ENCODE measurements around the gene PILRA. TPM values are rescaled to one million over a fixed set of nuclear protein-coding genes. Genes with fewer than 3 reads are reported as not detected.
A peak's percentile ranks its signal among the peaks of the same experiment; 100 is the strongest.
"Not testable (repeated sequence)": the region's sequence is repeated elsewhere in the genome, so short reads cannot be mapped to it uniquely, and the experiment has no call there.

PILRA gene
- total RNA-seq, 2 donors from 2014 or later = 5.0 to 8.5 TPM

GRCh38 chr7:100372694-100373093, 593 bp upstream of the PILRA start:
- no peak for ATAC-seq (ENCODE audit: insufficient number of reproducible peaks, low FRiP score, low read depth)
- TF ChIP-seq CTCF (IDR thresholded peaks at IDR 0.05) = no peak
- Histone ChIP-seq H3K4me3 (no peak overlapping the region), H3K4me1 (ENCODE audit: control insufficient read depth in 1 of 2, low read depth in 2 of 2) (no peaks in the 10 kb centered on the region), H3K36me3 (peaks cover 3% of the 10 kb centered on the region), H3K27ac (peak overlapping the region in 1 of 2 donors; percentile 52), H3K27me3 (replicated peaks; ENCODE audit: insufficient read depth) (no peaks in the 10 kb centered on the region), H3K9me3 (no peaks in the 10 kb centered on the region)
- no peak for DNase-seq (ENCODE audit: low spot score)

GRCh38 chr7:100373870-100374598, 747 bp downstream of the PILRA start:
- peak overlapping the region in 1 of 2 donors; percentile 37 for H3K27ac ChIP-seq
- H3K4me1 ChIP-seq (ENCODE audit: control insufficient read depth in 1 of 2, low read depth in 2 of 2); H3K36me3 ChIP-seq; ATAC-seq (ENCODE audit: insufficient number of reproducible peaks, low FRiP score, low read depth); DNase-seq (ENCODE audit: low spot score); H3K9me3 ChIP-seq; H3K27me3 ChIP-seq (replicated peaks; ENCODE audit: insufficient read depth): not testable (repeated sequence)
- peak overlapping the region; percentile 45 for H3K4me3 ChIP-seq

- no peaks in the 10 kb centered on the region for H3K4me1 ChIP-seq (ENCODE audit: control insufficient read depth in 1 of 2, low read depth in 2 of 2)
- no peak for TF ChIP-seq CTCF (IDR thresholded peaks at IDR 0.05)
- H3K9me3 ChIP-seq = no peaks in the 10 kb centered on the region
- no peaks in the 10 kb centered on the region for H3K27me3 ChIP-seq (replicated peaks; ENCODE audit: insufficient read depth)
- DNase-seq (ENCODE audit: low spot score) (no peak), ATAC-seq (ENCODE audit: insufficient number of reproducible peaks, low FRiP score, low read depth) (no peak)
- H3K4me3 ChIP-seq = peak overlapping the region; percentile 45
- no peak overlapping the region for H3K27ac ChIP-seq
- no peaks in the 10 kb centered on the region for H3K36me3 ChIP-seq
These were observed 1.3 kb downstream of the PILRA start for GRCh38 chr7:100374601-100375000.

- Histone ChIP-seq H3K4me1 (ENCODE audit: control insufficient read depth in 1 of 2, low read depth in 2 of 2) (no peaks in the 10 kb centered on the region), H3K9me3 (no peaks in the 10 kb centered on the region), H3K36me3 (no peaks in the 10 kb centered on the region), H3K27ac (no peak overlapping the region), H3K27me3 (replicated peaks; ENCODE audit: insufficient read depth) (no peaks in the 10 kb centered on the region), H3K4me3 (no peak overlapping the region)
- no peak for ATAC-seq (ENCODE audit: insufficient number of reproducible peaks, low FRiP score, low read depth)
- TF ChIP-seq CTCF (IDR thresholded peaks at IDR 0.05) = no peak
- no peak for DNase-seq (ENCODE audit: low spot score)
These were observed 2.8 kb downstream of the PILRA start for GRCh38 chr7:100376066-100376465.

GRCh38 chr7:100378114-100378755, 4.9 kb downstream of the PILRA start:
- DNase-seq (ENCODE audit: low spot score) (no peak), ATAC-seq (ENCODE audit: insufficient number of reproducible peaks, low FRiP score, low read depth) (no peak)
- H3K27ac ChIP-seq = no peak overlapping the region
- H3K4me3 ChIP-seq = no peak overlapping the region
- no peaks in the 10 kb centered on the region for H3K27me3 ChIP-seq (replicated peaks; ENCODE audit: insufficient read depth)
- H3K36me3 ChIP-seq = no peaks in the 10 kb centered on the region
- H3K9me3 ChIP-seq = no peaks in the 10 kb centered on the region
- no peaks in the 10 kb centered on the region for H3K4me1 ChIP-seq (ENCODE audit: control insufficient read depth in 1 of 2, low read depth in 2 of 2)
- no peak for TF ChIP-seq CTCF (IDR thresholded peaks at IDR 0.05)

Data from thoracic aorta (tissue), 2 donors.